GM19099 (cell line): Measurements from ENCODE around the gene TASP1.

Experiments used
- POLR2A ChIP-seq: IDR thresholded peaks from 3 replicates; pipeline ENCODE4 v1.6.1; 2011; ENCODE audit warnings: low read depth; ENCODE audit not compliant: insufficient read length; ENCODE audit errors: extremely low read depth

The TASP1 gene

DNA sequence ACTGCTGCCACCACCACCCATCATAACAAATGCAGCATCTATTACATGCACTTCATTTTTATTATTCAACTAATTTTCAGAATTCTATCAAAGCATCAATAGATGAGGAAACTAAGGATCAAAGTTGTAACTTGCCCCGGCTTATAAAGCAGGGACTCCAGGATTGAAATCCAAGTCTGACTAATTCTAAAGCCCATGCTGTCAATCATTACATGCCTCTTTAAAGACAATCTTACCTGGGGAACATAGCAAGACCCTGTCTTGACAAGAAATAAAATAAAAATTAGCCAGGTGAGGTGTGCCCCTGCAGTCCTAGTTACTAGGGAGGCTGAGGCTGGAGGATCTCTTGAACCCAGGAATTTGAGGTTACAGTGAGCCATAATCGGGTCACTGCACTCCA, 235.3 kb downstream of the TASP1 start:
- TF ChIP-seq POLR2A, result no peak

DNA sequence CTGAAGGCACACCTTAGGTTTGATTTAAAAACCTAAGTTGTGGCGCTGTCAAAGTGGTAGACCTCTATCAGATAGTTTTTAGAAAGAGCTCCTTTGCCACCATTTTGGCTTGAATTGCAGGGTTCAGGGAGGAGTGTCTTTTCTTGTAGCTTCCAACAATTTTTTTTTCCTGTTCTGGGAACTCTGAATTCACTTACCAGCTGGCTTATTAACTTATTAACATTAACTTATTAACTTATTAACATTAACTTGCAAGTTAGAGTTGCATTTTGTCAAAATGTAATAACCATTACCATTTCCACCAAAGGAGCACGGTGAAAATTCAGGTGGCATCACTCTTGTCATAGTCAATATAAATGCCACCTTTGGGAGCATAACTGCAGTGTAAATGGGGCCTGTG, 235.7 kb downstream of the TASP1 start:
- no peak for TF ChIP-seq POLR2A

DNA sequence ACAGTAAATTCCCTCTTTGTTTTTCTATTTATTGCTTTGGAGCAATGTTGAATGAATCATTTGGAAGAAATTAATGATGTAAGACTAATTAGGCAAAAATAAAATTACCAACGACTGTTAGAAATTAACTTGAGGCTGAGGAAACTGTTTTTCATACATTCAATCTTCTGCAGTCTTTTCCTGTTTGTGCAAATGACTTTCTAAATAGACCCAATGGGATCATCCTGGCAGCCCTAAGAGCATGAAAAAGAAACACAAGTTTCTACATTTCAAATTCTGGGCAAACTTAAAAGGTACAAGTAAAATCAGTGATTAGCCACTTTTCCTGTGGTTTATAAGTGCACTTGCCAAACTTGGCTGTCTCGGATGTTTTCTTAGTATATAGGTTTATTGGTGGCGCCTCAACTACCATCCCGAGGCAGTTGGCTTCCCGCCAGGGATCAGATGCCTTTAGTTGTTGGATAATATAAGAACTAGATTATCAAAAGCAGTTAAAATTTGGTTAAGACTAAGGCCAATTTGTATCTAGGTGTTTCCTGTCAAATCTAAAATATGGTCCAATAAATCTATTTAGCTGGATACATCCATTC, 236.5 kb downstream of the TASP1 start:
- no peak for TF ChIP-seq POLR2A

DNA sequence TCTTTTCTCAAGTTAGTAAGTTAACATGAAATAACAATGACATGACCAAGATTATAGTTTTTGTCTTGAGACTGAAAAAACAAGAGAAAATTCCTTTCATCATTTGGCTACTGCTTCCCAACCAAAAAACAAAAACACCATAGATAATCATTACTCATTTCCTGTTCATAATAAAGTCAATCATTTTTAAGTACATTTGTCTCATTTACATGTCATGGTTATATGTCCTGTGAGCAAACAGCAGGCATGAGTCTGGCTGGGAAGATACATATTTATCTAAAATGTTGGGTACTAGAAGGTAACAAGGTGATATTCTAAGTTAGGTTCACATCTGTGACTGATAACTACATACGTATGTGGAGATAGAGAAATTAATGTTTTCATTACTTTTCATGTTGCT, 237.1 kb downstream of the TASP1 start:
- no peak for TF ChIP-seq POLR2A

DNA sequence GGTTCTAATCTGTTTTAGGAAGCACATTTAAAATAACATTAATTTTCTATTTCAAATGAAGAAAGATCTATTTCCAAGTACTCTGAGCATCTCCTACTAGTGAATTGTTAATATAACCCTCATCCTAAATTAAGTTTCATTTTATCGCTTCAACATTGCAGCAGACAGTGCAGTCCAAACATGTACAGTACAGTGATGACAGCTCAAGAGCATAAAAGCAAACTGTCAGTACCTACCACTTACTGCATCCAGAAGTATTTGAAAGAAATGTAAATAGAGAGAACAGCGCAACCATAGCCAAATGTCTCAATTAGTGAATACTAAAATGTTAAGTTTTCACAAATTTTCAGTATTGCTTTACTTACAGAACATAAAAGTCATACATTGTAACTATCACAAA, 238.3 kb downstream of the TASP1 start:
- no peak for TF ChIP-seq POLR2A

DNA sequence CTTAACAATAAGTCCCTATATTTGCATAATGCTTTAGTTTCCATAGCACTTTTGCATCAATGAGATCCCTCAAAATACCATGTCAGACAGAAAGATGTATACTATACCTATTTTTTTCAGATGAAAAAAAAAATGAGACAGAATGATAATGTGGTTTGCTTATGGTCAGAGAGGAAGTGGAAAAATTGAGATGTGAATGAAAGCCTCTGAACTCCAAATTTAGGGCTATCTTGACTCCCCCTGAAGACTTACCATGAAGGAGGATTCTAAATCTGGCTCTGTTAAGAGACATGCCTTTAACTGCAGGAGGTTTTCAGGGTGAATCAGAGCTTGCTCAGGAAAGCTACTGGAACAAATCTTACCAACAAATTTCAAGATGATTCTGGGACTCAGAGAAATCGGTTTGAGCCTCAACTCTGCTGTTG, 241.4 kb downstream of the TASP1 start:
- TF ChIP-seq POLR2A, result no peak

DNA sequence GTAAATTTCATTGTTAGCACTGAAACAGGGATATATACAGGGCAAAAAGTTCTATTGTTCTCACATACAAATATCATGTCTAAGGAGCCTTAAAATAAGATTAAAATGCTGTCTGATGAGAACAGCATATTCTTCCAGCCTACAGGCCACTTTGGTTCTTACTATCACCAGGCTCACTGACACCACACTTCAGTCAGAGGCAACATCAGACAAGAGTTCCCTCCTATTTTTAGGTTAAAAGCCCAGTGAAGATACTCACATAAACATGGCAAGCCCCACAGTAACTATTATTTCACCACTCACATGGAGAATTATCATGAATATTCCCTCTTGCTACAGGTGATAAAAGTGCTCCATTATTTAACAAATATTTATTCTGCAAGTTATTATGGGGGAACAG, 241.9 kb downstream of the TASP1 start:
- no peak for TF ChIP-seq POLR2A

DNA sequence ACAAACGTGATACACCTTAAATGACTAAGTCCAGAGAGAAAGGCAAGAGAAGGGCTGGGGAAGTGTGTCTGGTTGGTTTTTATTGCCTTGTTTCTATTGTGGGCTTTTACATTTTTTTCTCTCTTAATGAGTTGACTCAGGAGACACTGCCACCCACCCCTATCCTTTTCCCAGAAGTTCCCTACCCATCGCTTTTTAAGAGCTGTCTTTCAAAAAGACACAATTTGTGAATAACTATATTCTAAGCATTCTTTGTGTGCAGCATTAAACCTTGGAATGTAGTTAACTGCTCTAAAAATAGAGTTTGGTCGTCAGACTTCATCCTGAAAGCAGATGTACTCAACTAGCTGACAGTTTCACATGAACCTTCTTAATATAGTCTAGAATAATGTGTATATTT, 242.7 kb downstream of the TASP1 start:
- no peak for TF ChIP-seq POLR2A

DNA sequence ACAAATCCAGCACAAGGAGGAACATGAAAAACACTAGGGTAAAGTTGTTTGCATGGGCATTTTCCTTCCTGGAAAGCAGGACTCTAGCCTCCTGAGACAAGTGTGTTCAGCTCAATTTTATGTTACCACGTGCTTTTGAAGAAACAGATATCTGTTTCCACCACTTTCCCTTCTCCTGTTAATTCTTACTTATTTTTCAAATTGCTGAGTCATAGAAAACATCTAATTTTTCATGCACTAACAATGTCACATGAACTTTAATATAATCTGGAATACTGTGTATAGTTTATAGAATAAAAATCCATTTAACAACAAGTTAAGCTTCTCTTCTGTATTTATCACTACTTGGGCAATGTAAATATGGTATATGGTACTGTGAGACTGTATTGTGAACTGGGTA, 243.5 kb downstream of the TASP1 start:
- no peak for TF ChIP-seq POLR2A

DNA sequence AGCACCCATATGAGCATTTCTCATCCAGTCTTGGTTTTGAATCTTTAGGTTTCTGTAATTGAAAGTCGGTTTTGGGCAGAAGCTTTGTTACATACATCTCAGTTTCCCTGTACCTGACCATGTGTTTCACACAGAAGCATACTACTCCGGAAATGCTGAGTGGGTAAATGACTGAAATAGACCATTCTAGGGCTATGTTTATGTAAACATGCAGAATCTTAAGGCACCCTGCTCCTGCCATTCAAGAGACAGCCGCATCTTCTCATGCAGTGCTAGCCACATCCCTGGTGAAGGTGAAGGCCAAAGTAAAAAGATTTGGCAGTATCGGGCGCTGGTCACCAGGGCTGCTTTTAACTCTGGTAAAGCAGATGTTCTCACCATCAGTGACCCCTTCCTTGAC, 246.3 kb downstream of the TASP1 start:
- no peak for TF ChIP-seq POLR2A

DNA sequence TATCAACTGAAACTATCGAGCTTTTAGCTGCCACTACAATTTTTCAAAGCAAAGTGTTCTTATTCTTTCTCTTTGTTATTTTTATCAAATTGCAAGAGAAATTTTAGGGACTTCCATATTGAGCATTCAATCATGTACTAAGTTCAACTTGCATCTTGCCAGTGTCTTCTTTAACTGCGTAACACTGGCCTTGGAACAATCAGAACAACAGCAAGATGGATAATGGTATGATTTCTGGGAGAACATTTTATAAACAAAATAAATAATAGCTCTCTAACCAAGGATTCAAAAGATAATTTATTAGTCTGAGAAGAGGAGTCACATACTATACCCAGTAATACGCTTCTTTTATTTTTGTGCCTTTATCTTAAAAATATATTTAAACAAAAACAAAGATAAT, 249.6 kb downstream of the TASP1 start:
- no peak for TF ChIP-seq POLR2A

DNA sequence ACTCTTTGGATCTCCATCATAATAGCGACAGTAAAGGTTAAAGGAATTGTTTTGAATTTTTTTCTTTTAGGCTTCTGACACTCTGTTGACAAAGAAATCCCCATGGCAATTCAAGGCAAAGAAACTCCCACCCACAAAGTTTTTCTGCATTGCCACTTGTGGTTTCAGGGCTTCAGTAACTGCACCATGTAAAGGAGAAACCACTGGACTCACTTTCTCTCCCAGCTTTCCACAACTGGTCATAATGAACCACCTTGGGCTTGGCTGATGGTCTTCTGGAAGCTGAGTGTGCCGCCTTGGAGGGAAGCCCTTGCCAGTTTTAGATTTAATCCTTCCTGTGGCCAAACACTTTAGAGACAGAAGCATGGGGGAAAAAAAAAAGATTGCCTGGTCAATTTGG, 254.6 kb downstream of the TASP1 start:
- TF ChIP-seq POLR2A, result no peak

DNA sequence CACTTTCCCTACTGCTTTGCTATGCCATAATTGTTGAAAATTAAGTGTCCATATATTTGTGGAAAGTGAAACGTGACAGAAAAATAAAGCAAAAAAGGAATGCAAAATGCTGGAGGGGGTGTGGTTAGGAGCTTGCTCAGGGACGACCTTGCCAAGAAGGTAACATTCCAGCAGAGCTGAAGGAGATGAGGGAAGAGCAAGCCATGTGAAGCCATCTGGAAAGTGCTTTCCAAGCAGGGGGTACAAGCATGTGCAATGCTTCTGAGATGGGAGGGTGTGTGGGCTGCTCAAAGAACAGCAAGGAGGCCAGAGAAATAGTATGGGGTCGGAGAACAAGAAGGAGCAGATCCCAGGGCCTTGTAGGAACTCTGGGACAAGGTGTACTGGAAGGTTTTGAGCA, 255.9 kb downstream of the TASP1 start:
- TF ChIP-seq POLR2A, result no peak

DNA sequence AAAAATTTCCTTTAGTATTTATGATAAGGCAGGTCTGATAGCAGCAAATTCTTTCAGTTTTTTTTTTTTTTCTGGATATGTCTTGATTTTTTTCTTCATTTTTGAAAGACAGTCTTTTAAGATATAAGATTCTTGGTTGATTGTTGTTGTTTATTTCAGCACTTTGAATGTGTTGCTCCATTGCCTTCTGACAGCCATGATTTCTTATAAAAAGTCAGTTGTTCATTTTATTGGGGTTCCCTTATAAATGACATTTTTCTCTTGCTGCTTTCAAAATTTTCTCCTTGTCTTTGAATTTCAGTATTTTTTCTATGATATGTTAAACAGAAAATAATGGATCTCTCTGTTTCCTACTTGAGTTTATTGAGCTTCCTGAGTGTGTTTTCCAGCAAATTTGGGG, 265.3 kb downstream of the TASP1 start:
- TF ChIP-seq POLR2A, result no peak

DNA sequence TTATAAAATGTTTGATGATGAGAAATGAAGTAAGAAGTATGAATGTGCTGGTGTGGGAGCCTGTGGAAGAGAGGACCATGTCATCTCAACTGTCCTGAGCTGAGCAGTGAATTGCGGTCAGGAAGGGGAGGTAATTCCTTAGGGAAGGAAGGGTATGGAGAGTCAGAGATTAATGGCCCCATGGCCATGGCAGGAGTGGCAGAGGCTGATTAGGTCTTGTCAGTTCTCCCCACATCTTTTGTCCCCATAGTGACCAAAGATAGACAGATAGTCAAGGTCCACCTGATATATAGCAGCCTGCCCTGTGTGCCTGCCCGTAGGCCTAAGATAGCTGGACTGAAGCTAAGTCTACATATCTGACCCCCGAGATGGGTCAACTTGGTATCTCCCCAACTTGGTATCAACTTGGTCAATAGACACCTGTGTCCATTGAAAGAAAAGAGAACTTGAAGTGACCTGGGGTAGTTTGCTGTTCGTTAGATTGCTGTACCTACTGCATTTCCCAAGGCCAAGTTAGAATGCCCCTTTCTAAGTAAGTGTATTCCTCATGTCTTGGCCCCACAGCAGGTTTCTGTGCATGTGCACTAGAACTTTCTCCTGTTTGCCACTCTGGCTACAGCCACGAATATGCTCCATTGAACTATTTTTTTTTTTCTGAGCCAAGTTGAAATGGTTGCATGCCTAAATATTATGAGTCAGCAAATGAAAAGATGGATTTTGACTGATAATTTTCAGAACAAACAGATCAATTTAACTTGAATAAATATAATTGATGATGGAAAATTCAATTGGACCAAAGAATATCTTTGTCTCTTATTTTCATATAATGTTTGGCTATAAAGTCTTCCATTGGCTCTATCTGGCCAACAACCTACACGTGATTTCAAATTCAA, 274.2 kb downstream of the TASP1 start:
- no peak for TF ChIP-seq POLR2A

DNA sequence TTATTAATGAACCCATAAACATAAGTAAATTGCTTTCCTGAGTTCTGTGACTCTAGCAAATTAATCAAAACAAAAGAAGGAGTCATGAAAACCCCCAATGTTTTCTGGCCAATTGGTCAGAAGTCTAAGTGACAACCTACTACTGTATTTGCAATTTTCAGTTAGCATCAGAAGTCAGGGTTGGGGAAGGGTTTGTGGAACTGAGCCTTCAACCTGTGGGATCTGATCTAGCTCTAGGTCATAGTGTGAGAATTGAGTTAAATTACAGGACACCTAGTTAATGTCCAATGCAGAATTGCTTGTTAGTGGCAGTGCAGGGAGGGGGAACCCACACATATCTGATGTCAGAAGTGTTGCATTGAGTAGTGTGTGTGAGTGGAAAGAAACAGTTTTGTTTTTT, 275.3 kb downstream of the TASP1 start:
- no peak for TF ChIP-seq POLR2A
